Activated CD8-positive, alpha-beta memory T cell treated with anti-CD3 and anti-CD28 coated beads, Interleukin-2, amount 50 U/mL, for 24 hours (primary cell): ENCODE results near the gene FUBP3.

Experiments
- DNase-seq: peaks from one replicate; pipeline ENCODE4 v3.0.0-alpha.2; 2020; ENCODE audit errors: extremely low read depth

Gene FUBP3

DNA sequence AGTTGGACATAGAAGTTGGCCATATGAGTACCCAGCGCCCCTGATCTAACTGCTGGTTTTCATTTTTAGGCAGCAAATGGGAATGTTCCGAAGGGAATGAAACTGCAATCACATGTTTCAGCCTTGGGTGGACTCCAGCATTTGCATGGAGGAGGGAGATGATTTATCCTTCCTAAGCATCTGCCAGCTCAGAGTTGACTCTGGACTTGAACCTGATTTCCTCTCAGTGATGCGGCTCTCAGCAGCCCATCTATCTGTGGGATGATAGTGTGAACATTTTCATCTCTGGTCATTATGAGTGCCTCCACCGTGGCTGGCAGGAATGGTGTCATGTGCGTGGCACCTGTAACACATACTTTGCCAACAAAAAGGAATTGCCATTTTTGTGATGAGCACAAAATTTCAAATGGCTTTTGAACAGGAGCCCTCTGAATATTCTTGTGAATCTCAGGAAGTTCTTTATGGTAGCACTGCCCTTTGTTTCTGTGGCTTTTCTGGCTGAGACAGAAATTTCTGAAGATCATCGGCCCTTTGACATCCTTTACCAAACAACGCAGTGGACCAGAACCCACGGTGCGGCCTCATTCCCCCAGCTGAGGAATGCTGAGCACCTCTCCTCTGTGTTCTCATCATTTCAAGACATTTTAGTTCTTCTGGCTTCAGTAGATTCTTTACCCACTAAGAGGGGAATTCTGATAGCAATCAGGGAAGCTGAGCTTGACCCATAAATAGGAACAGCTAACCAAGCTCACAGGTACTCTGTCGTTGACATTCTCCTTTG lies 28.5 kb downstream of the FUBP3 start:
- DNase-seq: no peak

DNA sequence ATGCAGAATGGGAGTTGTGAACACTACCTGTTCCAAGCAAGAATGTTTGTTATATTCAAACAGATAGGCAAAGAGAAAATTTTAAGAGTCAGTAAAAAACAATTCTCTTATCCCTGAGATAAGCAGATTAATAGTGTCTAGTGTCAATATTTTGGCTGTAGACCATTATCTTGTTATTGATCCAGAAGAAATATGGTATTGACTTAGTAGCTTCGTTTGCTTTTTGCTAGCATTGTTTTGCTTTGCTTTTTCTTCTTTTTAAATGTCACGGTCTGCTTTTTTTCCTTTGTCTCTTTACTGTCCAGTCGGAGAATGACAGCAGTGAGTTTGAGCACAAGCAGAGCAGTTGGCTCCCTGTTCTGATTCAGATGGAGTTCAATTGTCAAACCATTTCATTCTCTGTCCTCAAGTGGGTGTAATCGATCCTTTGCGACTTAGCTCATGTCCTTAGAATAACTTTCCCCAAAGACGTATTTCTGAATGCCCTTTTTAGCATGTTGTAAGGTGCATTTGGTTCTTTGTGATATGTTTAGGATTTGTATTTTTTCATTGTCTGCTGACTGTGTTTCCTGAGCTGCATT lies 29.3 kb downstream of the FUBP3 start:
- DNase-seq: no peak

DNA sequence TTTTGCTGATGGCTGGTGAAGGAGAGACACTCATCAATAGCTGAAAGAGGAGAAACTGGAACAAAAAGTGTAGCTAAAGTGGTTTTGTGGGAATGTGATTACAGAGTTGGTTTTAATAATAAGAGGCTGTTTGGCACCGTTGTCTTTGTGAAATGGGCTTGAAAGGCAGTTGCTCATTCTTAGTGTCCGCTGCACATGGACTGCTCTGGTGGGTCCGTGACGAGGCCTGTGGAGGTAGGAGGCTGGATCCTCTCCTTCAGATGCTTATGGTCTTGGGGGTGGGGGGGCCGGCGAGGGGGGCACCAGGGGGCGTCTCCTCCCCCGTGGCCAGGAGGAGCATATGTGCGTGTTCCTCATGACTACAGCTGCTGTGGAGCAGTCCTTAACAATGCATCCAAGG lies 29.8 kb downstream of the FUBP3 start:
- DNase-seq: no peak

DNA sequence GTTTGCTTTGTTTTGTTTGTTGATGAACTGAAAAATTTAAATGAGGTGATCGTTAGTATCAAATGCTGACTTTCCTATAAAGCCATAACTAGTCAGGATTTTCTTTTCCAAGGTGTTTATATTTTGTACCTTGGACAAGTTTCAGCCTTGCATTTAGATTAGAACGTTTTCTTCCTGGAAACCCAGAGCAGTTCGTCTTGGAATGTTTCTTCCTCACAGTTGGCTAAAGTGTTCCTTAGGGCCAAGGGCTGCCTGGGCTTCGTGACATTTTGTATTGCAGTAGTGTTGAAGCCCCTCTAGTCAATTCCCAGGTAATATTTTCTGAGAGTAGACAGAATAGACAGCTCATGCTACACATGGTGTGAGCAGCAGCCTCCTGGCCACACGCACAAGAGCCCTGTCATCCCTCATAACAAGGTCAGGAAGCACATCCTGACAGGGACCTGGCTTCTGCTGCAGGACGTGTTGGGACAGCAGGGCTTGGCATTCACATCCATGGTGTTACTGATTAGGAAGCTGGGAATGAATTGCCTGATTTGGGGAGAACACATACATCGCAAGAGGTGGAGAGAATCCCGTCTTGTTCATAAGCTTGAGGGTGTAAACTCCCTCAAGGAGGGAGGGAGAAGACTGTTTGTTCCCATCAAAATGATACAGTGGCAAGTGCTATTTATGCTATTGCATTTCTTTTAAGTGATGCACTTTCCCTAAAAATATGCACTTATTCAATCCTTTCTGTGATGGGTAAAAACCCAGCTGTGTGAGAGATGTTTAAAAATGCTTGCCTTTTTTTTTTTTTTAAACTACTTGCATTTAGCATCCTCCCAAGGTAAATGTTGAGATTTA lies 31.7 kb downstream of the FUBP3 start:
- DNase-seq: no peak

DNA sequence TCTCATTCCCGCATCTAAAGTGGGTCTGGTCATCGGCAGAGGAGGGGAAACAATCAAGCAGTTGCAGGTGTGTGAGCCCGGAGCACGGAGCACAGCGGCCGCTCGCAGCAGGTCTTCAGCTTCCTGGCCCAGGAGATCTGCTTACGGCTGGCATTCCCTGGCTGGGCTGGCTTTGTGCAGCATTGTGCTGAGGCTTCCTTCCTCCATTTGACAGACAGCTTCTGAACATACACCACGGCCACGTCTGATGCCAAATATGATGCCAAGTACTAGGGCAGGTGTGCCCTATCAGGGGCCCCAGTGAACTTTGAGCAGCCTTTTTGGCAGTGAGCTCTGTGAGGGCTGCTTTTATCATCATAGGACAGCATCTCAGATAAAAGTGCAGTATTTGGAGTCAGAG lies 37.1 kb downstream of the FUBP3 start:
- DNase-seq: no peak

DNA sequence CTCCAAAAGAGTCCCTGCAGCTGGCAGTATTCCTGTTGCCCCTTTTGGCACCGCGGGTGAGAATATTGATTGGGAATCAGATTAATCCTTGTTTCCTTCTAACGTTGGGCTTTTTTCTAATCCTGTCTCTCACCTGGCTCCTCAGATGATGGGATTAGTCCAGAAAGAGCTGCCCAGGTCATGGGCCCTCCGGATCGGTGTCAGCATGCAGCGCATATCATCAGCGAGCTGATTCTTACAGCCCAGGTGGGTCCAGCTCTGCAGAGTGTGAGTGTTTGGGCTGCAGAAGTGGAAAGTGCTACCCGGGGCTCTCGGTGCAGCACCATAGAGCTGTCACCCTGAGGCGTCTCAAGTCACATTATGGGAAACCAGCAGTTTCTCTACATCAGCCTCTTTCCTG lies 44.1 kb downstream of the FUBP3 start:
- no peak for DNase-seq

DNA sequence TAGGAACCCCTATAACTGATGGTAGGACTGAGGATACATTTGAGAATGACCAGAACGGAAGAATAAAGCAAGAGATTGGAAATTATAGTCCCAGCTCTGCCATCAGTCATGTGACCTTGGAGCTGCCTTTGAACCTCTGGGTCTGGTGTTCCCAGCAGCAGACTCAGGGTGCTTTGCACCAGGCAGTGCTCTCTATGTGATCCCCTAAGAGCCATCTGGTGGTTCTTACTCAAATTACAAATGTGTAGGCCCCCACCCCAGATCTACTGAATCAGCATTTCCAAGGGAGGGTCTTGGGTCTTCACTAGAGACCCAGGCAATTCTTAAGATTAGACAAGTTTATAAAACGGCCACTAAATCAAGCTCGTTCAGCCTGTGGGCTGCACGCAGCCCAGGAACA lies 44.8 kb downstream of the FUBP3 start:
- DNase-seq: no peak

DNA sequence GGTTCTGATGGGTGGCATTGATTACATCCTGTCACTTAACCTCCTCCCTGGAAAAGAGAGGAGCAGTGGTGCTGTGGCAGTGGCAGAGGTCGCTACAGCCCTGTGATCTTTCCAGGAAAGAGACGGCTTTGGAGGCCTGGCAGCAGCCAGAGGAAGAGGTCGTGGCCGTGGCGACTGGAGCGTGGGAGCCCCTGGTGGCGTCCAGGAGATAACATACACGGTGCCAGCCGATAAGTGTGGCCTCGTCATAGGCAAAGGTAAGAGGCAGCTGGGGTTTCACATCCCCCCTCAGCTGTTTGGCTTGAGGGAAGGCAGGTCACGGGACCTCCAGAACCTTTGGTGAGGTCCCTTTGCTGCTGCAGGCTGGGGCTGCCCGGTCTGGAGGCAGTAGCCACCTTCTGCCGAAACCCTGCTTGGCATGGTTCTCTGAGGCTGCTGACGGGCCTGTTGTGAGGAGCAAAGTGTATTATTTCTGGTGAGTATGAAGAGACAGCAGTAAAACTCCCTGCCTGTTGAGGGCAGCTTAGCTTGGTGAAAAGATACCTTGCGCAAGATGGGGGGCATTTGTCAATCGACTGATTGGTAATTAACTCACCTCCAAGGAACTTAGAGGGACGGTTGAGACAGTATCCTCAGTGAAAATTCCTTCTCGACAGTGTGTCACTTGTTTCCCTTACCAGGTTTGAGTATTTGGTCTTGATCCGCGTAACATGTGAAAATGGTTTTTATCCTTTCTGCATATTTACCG lies 47.0 kb downstream of the FUBP3 start:
- DNase-seq: no peak

DNA sequence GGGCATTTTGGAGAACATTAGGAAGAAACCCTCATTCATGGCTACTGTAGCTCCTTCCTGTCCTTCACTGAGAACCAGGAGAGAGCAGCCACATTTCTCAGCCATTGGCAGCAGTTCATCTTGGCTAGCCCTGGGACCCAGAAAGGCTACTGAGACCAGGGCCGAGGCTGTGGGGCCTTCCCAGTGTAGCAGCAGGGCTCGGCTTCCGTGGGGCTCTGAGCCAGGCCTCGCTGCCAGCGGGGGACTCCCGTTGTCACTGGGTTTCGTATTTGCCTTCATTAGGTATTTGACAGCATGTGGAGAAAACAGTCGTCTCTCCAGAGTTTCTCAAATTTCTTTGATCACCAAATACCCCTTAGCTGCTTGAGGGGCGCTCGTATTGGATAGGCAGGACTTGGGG lies 47.7 kb downstream of the FUBP3 start:
- no peak for DNase-seq

DNA sequence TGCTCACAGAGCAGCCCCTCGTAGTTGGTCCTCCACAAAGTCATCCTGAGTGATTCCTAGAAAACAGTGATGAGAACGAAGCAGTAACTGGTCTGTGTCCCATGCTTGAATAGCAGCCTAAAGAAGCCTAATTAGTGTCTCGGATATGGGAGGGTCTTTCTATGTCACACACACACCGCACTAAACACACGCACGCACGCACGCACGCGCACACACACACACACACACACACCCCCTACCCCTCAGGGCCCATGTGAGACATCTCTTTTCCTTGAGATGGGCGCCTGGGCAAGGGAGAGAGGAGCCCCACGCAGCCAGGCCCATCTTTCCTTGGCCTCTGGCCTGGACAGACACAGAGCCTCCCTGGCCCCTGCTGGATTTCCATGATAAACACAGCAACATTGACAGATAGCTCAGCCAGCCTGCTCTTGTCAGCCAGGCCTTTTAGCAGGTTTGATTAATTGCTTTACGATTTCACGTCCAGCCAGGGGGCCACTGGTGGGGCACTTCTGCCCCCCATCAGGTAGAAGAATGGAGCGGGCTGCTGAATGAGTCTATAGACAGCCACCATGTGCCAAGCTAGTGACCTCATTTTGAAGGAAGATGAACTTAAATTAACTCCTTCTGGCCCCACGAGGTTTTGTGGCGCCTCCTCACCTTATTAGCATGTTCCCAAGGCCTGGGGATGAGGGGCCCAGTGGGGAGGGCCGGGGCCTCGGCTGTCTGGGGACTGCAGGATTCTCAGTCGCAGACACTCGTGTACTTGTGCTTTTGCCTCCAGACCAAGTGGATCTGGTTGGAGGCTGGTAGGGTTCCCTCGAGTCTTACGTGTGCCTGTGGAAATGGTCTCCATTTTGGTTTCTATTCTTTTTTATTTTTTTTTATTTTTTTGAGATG lies 48.8 kb downstream of the FUBP3 start:
- DNase-seq: no peak

DNA sequence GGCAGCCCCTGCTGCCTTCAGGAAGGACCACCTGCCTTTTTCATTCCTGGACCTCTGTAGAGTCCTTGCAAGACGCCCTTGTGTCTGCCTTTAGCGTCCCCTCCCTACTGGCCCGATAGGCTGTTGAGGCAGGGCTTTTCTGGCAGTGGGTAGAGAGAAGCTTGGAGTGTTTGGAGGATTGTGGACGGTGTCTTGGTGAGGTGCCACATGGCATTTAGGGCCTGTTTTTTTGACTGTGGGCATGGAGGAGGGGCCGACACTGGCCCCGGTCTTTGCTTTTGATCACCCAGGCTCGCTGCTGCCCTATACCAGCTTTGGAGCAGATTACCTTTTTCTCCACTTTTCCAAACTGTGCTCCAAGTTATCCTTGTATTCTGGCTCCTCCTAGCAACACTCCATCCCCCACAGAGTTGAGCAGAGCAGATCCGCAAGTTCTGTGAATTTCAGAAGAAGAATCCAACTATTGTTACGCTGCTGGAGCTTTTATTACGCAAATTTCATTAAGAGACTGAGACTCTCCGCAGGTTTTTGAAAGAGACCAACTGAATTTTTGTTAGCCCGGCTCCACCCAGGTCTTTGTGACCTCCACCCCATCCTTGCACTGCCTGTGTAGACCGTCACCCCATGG lies 50.2 kb downstream of the FUBP3 start:
- no peak for DNase-seq

DNA sequence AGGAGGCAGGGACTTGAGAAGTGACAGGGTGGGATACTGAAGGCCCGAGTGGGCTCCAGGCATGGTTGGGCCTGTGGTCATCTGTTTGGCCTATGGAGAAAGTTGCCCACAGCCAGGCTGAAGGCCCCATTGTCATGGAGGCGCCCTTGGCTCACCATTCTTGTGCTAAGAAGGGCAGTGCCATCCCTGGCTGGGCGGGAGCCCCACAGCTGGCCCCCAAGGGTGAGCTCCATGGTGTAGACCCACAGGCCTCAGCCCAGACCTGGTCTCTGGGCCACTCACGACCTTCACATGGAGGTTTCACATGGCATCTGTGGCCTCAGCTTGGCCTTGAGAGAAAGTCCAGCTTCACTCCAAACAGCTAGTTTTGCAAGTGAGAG lies 50.7 kb downstream of the FUBP3 start:
- no peak for DNase-seq

DNA sequence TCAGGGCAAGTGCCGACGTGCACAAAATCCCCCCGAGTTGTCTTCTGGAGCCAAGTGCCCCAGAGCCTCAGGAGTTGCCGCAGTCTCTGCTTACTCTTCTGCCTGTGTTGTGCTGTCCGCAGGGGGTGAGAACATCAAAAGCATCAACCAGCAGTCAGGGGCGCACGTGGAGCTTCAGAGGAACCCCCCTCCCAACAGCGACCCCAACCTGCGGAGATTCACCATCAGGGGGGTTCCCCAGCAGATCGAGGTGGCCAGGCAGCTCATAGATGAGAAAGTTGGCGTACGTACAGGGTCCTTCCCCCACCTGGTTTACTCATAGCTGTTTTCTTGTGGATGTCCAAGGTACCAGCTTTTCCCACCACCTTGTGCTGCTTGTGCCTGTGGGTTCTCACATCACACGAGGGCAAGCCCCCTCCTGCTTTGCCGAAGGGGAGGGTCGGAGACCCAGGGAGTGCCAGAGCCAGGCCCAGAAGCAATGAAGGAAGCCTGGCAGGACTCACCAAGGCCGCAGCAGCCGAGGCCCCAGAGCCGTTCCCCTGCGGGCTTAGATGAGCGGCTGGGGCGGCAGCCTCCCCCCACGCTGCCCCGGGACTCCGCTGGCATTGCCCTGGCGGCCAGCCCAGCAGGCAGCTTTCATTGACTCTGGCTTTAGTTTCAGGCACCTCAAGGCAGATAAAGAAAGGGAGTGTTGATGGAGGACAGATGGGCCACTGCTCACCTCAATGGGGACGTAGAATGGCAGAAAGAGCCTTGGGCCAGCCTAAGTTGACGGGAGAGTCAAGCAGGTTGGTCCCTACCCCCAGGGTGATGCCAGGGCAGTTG lies 51.3 kb downstream of the FUBP3 start:
- DNase-seq: no peak

DNA sequence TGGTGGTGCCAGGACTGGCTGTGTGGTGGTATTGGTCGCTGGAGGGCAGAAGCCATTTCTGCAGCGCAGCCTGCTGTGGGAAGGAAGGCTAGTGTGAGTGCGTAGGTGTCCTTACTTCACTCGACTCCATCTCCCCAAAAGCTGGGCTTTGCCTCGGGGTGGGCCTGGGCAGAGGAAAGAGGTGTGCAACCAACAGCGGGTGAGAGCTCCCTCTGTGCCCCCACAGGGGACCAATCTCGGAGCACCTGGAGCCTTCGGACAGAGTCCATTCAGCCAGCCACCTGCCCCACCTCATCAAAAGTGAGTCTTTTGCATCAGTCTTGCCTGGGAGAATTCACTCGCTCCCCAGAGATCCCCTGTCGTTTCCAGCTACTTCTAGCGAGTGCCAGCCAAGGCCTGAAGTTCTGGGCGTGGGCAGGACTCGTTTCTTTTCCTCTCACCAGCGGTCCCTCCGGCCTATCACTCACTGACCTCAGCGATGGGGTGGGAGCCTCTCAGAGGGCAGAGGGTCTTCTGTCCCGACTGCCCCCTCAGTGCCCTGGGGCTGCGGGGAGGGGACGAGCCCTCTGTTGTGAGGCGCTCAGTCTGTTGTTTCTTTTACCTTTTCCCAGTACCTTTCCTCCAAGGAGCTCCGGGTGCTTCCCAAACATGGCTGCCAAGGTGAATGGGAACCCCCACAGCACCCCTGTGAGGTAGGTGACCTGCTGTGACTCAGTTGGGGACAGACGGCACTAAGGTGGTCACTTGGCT lies 52.1 kb downstream of the FUBP3 start:
- DNase-seq: no peak

DNA sequence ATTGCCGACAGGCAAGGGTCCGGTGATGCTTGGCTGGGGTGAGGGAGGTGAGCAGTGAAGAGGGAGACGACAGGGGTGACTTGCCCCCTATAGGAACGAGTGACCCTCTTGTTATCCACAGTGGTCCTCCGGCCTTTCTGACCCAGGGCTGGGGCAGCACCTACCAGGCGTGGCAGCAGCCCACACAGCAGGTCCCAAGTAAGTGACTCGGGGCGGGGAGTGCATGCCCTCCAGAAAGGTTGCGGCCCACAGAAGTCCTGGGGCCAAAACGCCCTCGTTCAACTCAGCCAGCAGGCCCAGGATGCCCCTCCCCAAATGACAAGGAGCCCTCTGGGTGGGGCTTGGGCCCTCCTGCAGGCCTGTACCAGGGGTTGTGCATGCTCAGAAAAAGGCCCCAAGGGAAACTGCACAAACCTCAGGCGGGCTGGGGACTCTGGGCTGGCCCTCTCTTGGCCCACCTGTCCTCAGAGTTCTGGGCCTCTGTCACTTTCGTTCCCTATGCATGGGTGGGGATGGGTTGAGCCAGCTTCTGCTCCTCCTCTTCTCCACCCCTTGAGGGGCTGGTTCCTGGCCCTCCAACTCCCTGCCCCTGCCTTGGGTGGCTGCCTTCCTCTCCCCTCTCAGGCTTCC lies 52.8 kb downstream of the FUBP3 start:
- no peak for DNase-seq

DNA sequence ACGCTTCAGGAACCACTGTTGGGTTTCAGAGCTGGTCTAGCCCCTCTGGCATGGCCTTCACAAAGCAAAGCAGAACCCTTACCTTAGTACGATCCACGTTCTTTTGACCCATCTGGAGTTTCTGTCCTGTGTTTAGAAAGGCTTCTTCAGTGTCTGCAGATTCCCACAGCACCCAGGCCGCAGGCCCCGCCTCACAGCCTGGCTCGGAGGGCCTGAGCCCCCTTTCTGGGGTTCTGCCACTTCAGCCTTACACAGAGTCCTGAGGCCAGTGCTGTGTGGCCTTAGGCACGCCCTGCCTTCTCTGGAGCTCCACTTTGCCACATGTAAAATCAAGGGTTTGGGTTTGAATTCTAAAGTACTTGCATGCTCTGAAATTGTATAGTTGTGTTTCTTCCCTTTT lies 53.5 kb downstream of the FUBP3 start:
- DNase-seq: no peak

DNA sequence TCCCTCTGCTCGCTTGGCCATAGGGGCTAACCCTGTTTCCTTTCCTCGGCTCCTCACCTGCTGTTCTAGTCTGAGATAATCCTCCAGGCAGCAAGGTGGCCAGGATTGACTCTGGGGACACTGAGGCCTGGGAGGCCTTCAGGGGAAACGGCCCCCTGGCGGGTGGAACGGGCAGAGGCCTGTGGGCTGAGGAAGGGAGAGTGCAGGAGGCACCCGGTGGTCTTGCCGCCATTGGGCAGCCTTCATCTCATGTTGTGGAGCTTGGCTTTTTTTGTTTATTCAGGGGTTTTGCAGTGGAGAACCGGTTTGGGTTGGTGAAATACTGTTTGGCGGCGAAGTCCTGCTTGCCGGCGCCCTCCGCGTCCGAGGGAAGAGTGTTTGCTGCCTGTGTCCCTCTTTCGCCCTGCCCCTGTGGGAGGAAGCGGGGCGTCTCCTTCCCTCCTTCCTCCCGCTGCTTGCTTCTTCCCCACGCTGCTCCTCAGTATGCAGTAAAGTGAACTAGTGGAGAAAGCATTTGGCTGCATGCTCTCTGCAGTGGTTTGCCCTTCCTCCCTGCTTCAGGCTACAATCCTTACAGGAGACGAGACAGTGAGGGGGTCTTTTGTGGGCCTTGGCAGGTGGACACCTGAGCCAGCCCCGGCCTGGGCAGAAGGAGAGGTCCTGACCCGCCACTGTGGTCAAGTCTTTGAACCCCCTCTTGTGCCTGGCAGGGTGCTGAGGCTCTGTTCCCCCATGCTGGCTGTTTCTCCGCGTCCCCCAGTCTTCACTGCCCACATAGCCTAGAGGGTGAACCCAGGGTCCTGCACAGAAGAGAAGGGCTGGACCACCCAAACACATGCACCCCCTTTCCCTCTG lies 54.2 kb downstream of the FUBP3 start:
- DNase-seq: no peak
